ENCODE results near the gene MSI2. TPM values are rescaled to one million over a fixed set of nuclear protein-coding genes. Genes with fewer than 3 reads are reported as not detected.

MSI2 gene
- total RNA-seq, 2 donors from 2014 or later: 88.3 to 114 TPM

GRCh38 chr17:57420734-57421717 lies 164.7 kb downstream of the MSI2 start:
- Mint-ChIP-seq H3K27ac (peak overlapping the region; percentile 35), H3K4me1 (peaks cover 15% of the 10 kb centered on the region), H3K4me3 (no peak overlapping the region), H3K9me3 (no peaks in the 10 kb centered on the region), H3K27me3 (ENCODE audit: insufficient read depth) (no peaks in the 10 kb centered on the region), H3K36me3 (ENCODE audit: low read depth) (peaks cover 11% of the 10 kb centered on the region)
- H3K4me1 ChIP-seq (ENCODE audit: control insufficient read depth, insufficient read depth, low read length): peaks cover 2% of the 10 kb centered on the region
- WGBS, 2 experiments (ENCODE audit: insufficient coverage in 1 of 2, insufficient read length in 1 of 2): 96 to 98% methylated on average over 16 to 19 of the region's 20 CpGs
- H3K27me3 ChIP-seq (ENCODE audit: control insufficient read depth, insufficient read depth, low read length, poor library complexity, severe bottlenecking): no peaks in the 10 kb centered on the region
- no peak overlapping the region for H3K27ac ChIP-seq (ENCODE audit: low read depth, low read length)
- no peak for DNase-seq
- TF ChIP-seq CTCF (conservative IDR thresholded peaks at IDR 0.05): no peak
- H3K36me3 ChIP-seq (ENCODE audit: control insufficient read depth, insufficient read depth, low read length): no peaks in the 10 kb centered on the region
- no peak overlapping the region for H3K4me3 ChIP-seq (ENCODE audit: low read length)
- no peaks in the 10 kb centered on the region for H3K9me3 ChIP-seq (ENCODE audit: control insufficient read depth, low read length)
- no peak overlapping the region for H3K9ac ChIP-seq (ENCODE audit: extremely low read depth, low read length, poor library complexity, severe bottlenecking)

- peaks cover 24% of the 10 kb centered on the region for H3K4me1 Mint-ChIP-seq
- Histone ChIP-seq H3K4me1 (ENCODE audit: control insufficient read depth, insufficient read depth, low read length) (peaks cover 8% of the 10 kb centered on the region), H3K4me3 (ENCODE audit: low read length) (no peak overlapping the region), H3K27ac (ENCODE audit: low read depth, low read length) (no peak overlapping the region), H3K9me3 (ENCODE audit: control insufficient read depth, low read length) (no peaks in the 10 kb centered on the region), H3K36me3 (ENCODE audit: control insufficient read depth, insufficient read depth, low read length) (no peaks in the 10 kb centered on the region), H3K9ac (ENCODE audit: extremely low read depth, low read length, poor library complexity, severe bottlenecking) (no peak overlapping the region), H3K27me3 (ENCODE audit: control insufficient read depth, insufficient read depth, low read length, poor library complexity, severe bottlenecking) (no peaks in the 10 kb centered on the region)
- H3K36me3 Mint-ChIP-seq (ENCODE audit: low read depth): peaks cover 11% of the 10 kb centered on the region
- no peaks in the 10 kb centered on the region for H3K9me3 Mint-ChIP-seq
- 96% methylated on average over 8 to 9 of the region's 9 CpGs for WGBS, 2 experiments (ENCODE audit: insufficient coverage in 1 of 2, insufficient read length in 1 of 2)
- no peak overlapping the region for H3K4me3 Mint-ChIP-seq
- no peak overlapping the region for H3K27ac Mint-ChIP-seq
- TF ChIP-seq CTCF (conservative IDR thresholded peaks at IDR 0.05): no peak
- peaks cover 1% of the 10 kb centered on the region for H3K27me3 Mint-ChIP-seq (ENCODE audit: insufficient read depth)
- no peak for DNase-seq
Measured at GRCh38 chr17:57422574-57423164, 166.3 kb downstream of the MSI2 start.

- TF ChIP-seq CTCF (conservative IDR thresholded peaks at IDR 0.05): no peak
- H3K27ac ChIP-seq (ENCODE audit: low read depth, low read length): no peak overlapping the region
- WGBS, 2 experiments (ENCODE audit: insufficient coverage in 1 of 2, insufficient read length in 1 of 2): 82 to 94% methylated on average over 2 to 6 of the region's 6 CpGs
- no peaks in the 10 kb centered on the region for H3K9me3 Mint-ChIP-seq
- peaks cover 11% of the 10 kb centered on the region for H3K36me3 Mint-ChIP-seq (ENCODE audit: low read depth)
- no peaks in the 10 kb centered on the region for H3K36me3 ChIP-seq (ENCODE audit: control insufficient read depth, insufficient read depth, low read length)
- no peaks in the 10 kb centered on the region for H3K9me3 ChIP-seq (ENCODE audit: control insufficient read depth, low read length)
- H3K4me1 ChIP-seq (ENCODE audit: control insufficient read depth, insufficient read depth, low read length): peaks cover 8% of the 10 kb centered on the region
- DNase-seq: no peak
- H3K27ac Mint-ChIP-seq: no peak overlapping the region
- H3K27me3 Mint-ChIP-seq (ENCODE audit: insufficient read depth): peaks cover 1% of the 10 kb centered on the region
- peaks cover 24% of the 10 kb centered on the region for H3K4me1 Mint-ChIP-seq
- no peak overlapping the region for H3K9ac ChIP-seq (ENCODE audit: extremely low read depth, low read length, poor library complexity, severe bottlenecking)
- H3K4me3 ChIP-seq (ENCODE audit: low read length): no peak overlapping the region
- H3K4me3 Mint-ChIP-seq: no peak overlapping the region
- H3K27me3 ChIP-seq (ENCODE audit: control insufficient read depth, insufficient read depth, low read length, poor library complexity, severe bottlenecking): no peaks in the 10 kb centered on the region
Measured at GRCh38 chr17:57423541-57423940, 167.2 kb downstream of the MSI2 start.

Measured in endodermal cell (in vitro differentiated cells).